Measurements from ENCODE around the gene GNG5.
A peak's percentile ranks its signal among the peaks of the same experiment; 100 is the strongest.
"Not testable (repeated sequence)": the region's sequence is repeated elsewhere in the genome, so short reads cannot be mapped to it uniquely, and the experiment has no call there.

GNG5 gene

GRCh38 chr1:84506002-84506728, at the start of gene GNG5, which contains the start of gene SPATA1:
Gene GNG5 (minus strand): TSS chr1:84506581. CDS start chr1:84506091, 490 bp downstream.
Gene SPATA1 (plus strand): TSS chr1:84506386. CDS start chr1:84516360, 9,974 bp downstream.
- peak; percentile 95 for DNase-seq (ENCODE audit: low read depth)

GRCh38 chr1:84550826-84551225, 44.4 kb upstream of the GNG5 start:
- no peak for DNase-seq (ENCODE audit: low read depth)

- no peak for DNase-seq (ENCODE audit: low read depth)
Measured at GRCh38 chr1:84541679-84542078, 35.3 kb upstream of the GNG5 start.

- no peak for DNase-seq (ENCODE audit: low read depth)
Measured at GRCh38 chr1:84540759-84541158, 34.4 kb upstream of the GNG5 start.

DNA sequence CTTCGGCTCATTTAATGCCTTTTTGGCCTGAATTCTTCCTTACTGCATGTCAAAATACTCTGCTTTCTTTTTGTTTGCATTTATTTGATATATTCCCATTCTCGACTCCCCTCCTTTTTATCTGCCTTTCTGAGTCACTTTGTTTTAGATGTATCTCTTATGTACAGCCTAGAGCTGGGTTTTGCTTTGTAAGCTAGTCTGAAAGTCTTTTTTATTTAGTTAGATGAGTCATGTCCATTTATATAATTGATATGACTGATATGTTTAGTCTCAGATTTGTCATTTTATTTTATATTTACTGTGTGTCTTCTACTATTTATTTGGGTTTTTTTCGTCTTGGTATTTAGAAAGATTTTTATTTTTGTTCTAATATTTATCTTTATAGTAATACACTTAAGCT, 33.6 kb upstream of the GNG5 start:
- no peak for DNase-seq (ENCODE audit: low read depth)

DNA sequence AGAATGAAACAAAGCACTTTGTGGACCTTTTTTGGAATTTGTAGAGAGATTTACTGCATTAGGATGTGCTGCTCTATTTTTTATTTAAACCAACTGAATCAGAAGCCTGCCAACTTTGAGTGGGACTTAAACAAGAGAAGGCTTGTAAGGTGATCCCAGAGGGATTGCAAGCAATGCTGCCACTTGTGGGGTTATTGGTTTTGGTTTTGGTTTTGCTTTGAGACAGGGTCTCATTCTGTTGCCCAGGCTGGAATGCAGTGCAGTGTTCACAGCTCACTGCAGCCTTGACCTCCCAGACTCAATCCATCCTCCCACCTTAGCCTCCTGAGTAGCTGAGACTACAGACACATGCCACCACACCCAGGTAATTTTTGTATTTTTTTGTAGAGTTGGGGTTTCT, 32.2 kb upstream of the GNG5 start:
- no peak for DNase-seq (ENCODE audit: low read depth)

DNA sequence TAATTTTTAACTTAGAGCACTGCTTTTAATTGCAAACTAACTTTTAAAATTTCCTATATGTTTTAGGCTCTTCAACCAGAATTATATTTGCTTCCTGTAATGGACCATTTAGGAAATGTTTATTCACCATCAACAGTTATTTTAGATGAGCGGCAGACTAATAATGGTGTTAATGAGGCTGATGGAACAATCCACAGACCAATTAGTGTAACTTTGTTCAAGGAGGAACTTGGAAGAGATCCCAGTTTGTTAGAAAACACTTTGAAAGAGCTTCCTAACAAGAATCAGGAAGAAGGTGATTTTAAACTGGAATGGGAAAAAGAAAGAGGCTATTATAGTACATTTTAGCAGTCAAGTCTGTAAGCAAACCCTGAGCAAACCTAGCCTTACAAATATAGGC, 19.4 kb upstream of the GNG5 start:
- DNase-seq (ENCODE audit: low read depth), result no peak

GRCh38 chr1:84524590-84524989, 18.2 kb upstream of the GNG5 start:
- DNase-seq (ENCODE audit: low read depth), result no peak

- no peak for DNase-seq (ENCODE audit: low read depth)
Measured at GRCh38 chr1:84510668-84511067, 4.3 kb upstream of the GNG5 start.

- DNase-seq (ENCODE audit: low read depth), result no peak
Measured at GRCh38 chr1:84510165-84510564, 3.8 kb upstream of the GNG5 start.

DNA sequence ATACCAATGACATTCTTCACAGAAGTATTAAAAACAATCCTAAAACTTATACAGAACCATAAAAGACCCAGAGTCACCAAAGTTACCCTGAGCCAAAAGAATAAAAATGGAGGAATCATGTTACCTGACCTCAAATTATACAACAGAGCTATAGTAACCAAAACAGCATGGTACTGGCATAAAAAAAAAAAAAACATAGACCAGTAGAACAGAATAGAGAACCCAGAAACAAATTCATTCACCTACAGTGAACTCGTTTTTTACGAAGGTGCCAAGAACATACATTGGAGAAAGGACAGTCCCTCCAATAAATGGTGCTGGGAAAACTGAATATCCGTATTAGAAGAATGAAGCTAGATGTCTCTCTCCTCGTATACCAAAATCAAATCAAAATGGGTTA, 2.6 kb upstream of the GNG5 start:
- DNase-seq (ENCODE audit: low read depth), result no peak

DNA sequence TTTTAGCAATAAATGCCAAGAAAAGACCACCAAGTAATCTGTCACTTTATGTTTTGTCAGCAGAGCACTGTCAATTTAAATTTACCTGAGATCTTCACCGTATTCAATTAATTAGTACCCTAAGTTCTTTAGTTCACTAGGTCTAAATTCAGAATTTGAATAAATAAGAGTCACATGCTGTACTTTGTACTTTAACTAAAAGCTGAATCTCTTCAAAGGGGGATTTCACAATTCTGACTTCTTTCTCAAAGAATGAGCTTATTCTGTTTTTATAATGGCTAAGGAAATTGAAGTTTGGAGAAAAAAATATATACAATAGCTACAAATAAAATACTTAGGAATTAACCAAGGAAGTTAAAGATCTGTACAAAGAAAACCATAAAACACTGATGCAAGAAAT, 2.1 kb upstream of the GNG5 start:
- DNase-seq (ENCODE audit: low read depth), result no peak

DNA sequence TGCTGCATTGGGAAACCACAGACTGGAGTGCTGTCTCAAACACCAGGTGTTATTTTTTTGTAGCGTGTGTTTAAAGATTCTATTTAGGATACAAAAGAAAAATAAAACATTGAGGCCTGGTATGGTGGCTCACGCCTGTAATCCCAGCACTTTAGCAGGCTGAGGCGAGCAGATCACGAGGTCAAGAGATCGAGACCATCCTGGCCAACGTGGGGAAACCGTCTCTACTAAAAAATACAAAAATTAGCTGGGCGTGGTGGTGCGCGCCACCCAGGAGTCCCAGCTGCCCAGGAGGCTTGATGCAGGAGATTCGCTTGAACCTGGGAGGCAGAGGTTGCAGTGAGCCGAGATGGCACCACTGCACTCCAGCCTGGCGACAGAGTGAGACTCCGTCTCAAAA, 1.5 kb upstream of the GNG5 start:
- DNase-seq (ENCODE audit: low read depth), result not testable (repeated sequence)

DNA sequence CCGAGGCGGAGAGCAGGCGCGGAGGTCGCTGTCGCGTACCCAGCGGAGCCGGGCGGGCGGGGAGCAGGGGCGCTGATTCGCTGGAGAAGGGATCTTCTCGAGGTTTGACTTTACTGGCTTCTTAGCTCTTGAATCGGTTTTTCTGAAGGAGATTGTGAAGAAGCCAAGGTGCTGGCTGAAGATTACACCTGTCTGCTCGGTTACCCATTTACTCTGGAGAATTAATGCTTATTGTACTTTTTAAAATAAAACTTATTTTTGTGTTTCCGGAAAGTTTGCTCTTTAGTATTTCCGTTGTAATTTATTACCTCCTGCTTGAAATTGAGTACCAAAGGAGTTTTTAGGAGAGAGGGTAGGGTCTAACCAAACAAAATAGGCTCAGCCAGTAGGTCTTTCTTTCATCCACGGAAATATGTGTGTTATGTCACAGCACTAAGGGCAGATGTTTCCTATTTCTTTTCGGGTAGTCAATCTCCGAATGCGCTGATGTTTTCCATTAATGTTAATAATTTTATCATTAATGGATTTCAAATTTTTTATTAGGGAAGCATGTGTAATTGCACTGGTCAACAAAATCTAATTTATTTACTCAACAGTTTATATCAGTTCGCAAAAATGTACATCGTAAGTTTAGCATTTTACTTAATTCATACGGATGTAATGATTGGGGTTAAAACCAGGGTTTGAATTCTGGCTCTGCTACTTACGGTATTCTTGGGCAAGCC, 510 bp upstream of the GNG5 start:
- no peak for DNase-seq (ENCODE audit: low read depth)

- DNase-seq (ENCODE audit: low read depth), result peak; percentile 20
Measured at GRCh38 chr1:84505493-84506001, 834 bp downstream of the GNG5 start.

GRCh38 chr1:84504580-84505492, 1.5 kb downstream of the GNG5 start:
- DNase-seq (ENCODE audit: low read depth), result peak; percentile 33

GRCh38 chr1:84502927-84503326, 3.5 kb downstream of the GNG5 start:
- no peak for DNase-seq (ENCODE audit: low read depth)

DNA sequence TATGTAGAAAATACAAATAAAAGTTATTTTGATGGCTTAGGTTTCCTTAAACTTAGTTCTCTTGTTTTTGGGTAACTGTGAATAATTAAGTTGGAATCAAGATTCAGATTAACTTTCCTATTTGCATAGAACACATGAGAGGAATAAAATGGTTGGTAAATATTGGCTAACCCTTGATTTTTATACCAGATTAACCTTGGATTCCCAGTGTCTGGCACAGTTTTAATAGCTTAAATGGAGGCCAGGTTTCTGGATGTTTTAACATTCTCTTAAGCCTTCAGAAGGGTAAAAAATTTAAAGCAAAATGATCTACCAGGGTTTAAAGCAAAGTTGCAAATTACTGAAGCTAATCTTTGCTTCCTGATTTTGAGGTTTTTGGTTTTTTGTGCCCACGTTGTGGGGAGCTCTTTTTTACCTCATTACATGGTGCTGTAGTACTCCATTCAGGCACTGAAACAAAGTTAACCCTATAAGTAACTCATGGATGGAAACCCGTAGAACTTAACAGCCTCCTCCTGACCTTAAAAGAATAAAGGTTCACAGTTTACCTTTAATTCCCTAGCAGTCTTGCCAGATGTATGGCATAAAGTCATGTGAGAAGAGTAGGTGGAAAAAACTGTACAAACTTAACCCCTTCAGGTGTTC, 8.6 kb downstream of the GNG5 start:
- DNase-seq (ENCODE audit: low read depth), result no peak

- DNase-seq (ENCODE audit: low read depth), result no peak
Measured at GRCh38 chr1:84496498-84496897, 9.9 kb downstream of the GNG5 start.

- DNase-seq (ENCODE audit: low read depth), result no peak
Measured at GRCh38 chr1:84493747-84494146, 12.6 kb downstream of the GNG5 start.

DNA sequence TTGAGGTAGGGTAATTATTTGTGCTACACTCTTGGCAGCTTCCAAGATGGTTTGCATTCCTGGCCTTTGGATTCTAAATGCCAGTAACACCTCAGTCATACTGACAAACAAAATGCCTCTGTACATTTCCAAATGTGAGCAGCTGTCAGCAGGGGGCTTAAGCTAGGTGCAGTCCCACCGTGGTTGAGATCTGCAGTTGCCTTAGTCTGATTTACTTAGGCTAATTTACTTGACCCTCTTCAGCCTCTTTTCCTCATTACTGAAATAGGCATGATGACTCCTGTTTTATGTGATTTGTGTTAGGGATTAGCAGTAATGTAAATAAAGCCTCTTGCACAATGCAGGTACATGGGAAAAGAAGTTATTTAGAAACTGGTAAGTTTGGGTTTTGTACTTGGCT, 13.7 kb downstream of the GNG5 start:
- DNase-seq (ENCODE audit: low read depth), result no peak

DNA sequence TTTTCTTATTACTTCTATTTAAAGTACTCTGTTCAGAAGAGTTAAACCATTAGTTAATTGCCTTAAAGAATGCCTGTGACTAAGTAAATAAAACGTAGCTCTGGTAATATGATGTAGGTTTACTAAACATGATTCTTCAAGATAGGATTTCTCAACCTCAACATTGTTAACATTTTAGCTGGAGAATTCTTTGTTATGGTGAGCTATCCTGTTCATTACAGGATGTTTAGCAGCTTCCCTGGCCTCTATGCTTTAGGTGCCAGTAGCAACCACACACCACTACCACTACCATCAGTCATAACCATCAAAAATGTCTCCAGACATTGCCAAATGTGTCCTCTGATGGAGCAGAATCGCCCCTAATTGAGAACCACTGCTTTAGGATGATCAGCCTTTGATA, 16.6 kb downstream of the GNG5 start:
- DNase-seq (ENCODE audit: low read depth), result no peak

All from fibroblast of the conjunctiva (primary cell).